ENCODE results near the gene CDC45.

DNA sequence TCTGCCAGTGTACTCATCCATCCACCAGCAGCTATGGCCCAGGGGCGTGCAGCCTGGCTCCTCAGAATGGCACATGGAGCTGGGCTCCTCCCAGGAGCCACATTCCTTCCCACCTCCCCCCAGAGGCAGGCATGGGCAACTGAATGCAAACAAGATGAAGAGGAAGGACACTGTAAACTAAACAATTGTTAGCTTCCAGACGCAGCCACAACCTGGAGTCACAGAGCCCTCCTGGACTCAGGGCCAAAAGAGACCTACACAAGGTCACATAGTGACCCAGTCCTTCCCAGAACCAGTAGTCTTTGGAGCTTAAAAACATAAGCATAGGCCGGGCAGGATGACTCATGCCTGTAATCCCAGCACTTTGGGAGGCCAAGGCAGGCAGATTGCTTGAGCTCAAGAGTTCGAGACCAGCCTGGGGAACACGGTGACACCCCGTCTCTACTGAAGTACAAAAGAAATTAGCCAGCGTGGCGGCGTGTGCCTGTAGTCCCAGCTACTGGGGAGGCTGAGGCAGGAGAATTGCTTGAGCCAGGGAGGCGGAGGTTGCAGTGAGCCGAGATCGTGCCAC lies 75.2 kb downstream of the CDC45 start:
- TF ChIP-seq POLR2A (IDR thresholded peaks at IDR 0.05) (no peak), POLR2AphosphoS5 (IDR thresholded peaks at IDR 0.05) (peak in 1 of 3 donors; percentile 32), CTCF (IDR thresholded peaks at IDR 0.05 in 8 of 11, conservative IDR thresholded peaks at IDR 0.05 in 3 of 11) (peak in 1 of 11 experiments; percentile 7)
